Transverse colon (tissue), 4 donors: ENCODE measurements around the gene SLC7A8.
"Not testable (repeated sequence)": the region's sequence is repeated elsewhere in the genome, so short reads cannot be mapped to it uniquely, and the experiment has no call there.

Experiments
- CTCF ChIP-seq, 5 experiments: fragments of 200-600 bp in 3 of 5; fragments of 450-650 bp in 2 of 5; sonication (generic) in 3 of 5; IDR thresholded peaks; 1 replicate in 2 of 5; 2 replicates in 3 of 5; pipeline ENCODE4 v1.5.1; 2016 to 2017; ENCODE audit warnings: antibody characterized with exemption in 5 of 5, inconsistent platforms in 3 of 5, mild to moderate bottlenecking in 2 of 5, moderate library complexity in 1 of 5
- POLR2AphosphoS5 ChIP-seq, 3 donors: sonication (generic); formaldehyde crosslinking; IDR thresholded peaks; one replicate each; pipeline ENCODE4 v1.6.1; 2016; ENCODE audit warnings: antibody characterized with exemption in 3 of 3

GRCh38 chr14:23232241-23232808 is 48.9 kb upstream of the SLC7A8 start:
- not testable (repeated sequence) for TF ChIP-seq CTCF, POLR2AphosphoS5 (IDR thresholded peaks at IDR 0.05)
